WTC11 (cell line): ENCODE data around the gene NELL1.

Experiments used
- CREB1 ChIP-seq: sonication (generic); formaldehyde crosslinking; IDR thresholded peaks from 2 replicates; pipeline ENCODE4 v1.8.0; 2023; ENCODE audit warnings: mild to moderate bottlenecking, missing genetic modification reagents
- CREM ChIP-seq: sonication (generic); formaldehyde crosslinking; IDR thresholded peaks from 2 replicates; pipeline ENCODE4 v1.8.1; 2022; ENCODE audit warnings: mild to moderate bottlenecking, missing genetic modification reagents, moderate library complexity
- IRF1 ChIP-seq: sonication (generic); formaldehyde crosslinking; IDR thresholded peaks from 2 replicates; pipeline ENCODE4 v1.8.0; 2023; ENCODE audit warnings: missing genetic modification reagents
- JUN ChIP-seq: sonication (generic); formaldehyde crosslinking; IDR thresholded peaks from 2 replicates; pipeline ENCODE4 v1.8.0; 2023; ENCODE audit warnings: mild to moderate bottlenecking, missing genetic modification reagents
- SP1 ChIP-seq: sonication (generic); formaldehyde crosslinking; conservative IDR thresholded peaks from 2 replicates; pipeline ENCODE4 v1.8.1; 2022; ENCODE audit warnings: missing genetic modification reagents
- ZBTB21 ChIP-seq: sonication (generic); formaldehyde crosslinking; IDR thresholded peaks from 2 replicates; pipeline ENCODE4 v1.8.1; 2023; ENCODE audit warnings: mild to moderate bottlenecking, missing genetic modification reagents, borderline replicate concordance
- ZNF396 ChIP-seq: fragments of 250-450 bp; sonication (Bioruptor Pico); IDR thresholded peaks from 2 replicates; pipeline ENCODE4 v1.8.0; 2021; ENCODE audit warnings: mild to moderate bottlenecking, moderate library complexity, borderline replicate concordance
- TF ChIP-seq, protein P1 (sequence below): fragments of 200-600 bp; IDR thresholded peaks from 2 replicates; pipeline ENCODE4 v1.8.0; 2022; ENCODE audit warnings: antibody characterized with exemption
- TF ChIP-seq, protein P2 (sequence below): sonication (generic); formaldehyde crosslinking; IDR thresholded peaks from 2 replicates; pipeline ENCODE4 v1.8.0; 2022; ENCODE audit warnings: mild to moderate bottlenecking, missing genetic modification reagents
- TF ChIP-seq, protein P3 (sequence below): sonication (generic); formaldehyde crosslinking; IDR thresholded peaks from 2 replicates; pipeline ENCODE4 v1.8.0; 2022; ENCODE audit warnings: missing genetic modification reagents

GRCh38 chr11:20937826-20938225 lies 268.4 kb downstream of the NELL1 start:
- no peak for TF ChIP-seq ZNF396 (CRISPR knock-in tag)
- TF ChIP-seq, protein P1, sequence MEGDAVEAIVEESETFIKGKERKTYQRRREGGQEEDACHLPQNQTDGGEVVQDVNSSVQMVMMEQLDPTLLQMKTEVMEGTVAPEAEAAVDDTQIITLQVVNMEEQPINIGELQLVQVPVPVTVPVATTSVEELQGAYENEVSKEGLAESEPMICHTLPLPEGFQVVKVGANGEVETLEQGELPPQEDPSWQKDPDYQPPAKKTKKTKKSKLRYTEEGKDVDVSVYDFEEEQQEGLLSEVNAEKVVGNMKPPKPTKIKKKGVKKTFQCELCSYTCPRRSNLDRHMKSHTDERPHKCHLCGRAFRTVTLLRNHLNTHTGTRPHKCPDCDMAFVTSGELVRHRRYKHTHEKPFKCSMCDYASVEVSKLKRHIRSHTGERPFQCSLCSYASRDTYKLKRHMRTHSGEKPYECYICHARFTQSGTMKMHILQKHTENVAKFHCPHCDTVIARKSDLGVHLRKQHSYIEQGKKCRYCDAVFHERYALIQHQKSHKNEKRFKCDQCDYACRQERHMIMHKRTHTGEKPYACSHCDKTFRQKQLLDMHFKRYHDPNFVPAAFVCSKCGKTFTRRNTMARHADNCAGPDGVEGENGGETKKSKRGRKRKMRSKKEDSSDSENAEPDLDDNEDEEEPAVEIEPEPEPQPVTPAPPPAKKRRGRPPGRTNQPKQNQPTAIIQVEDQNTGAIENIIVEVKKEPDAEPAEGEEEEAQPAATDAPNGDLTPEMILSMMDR: no peak
- TF ChIP-seq, protein P2, sequence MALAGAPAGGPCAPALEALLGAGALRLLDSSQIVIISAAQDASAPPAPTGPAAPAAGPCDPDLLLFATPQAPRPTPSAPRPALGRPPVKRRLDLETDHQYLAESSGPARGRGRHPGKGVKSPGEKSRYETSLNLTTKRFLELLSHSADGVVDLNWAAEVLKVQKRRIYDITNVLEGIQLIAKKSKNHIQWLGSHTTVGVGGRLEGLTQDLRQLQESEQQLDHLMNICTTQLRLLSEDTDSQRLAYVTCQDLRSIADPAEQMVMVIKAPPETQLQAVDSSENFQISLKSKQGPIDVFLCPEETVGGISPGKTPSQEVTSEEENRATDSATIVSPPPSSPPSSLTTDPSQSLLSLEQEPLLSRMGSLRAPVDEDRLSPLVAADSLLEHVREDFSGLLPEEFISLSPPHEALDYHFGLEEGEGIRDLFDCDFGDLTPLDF (CRISPR knock-in tag): no peak
- no peak for TF ChIP-seq IRF1 (CRISPR knock-in tag)
- TF ChIP-seq CREB1: no peak
- TF ChIP-seq JUN (CRISPR knock-in tag): no peak
- no peak for TF ChIP-seq CREM (CRISPR knock-in tag)
- TF ChIP-seq SP1 (CRISPR knock-in tag): no peak
- TF ChIP-seq, protein P3, sequence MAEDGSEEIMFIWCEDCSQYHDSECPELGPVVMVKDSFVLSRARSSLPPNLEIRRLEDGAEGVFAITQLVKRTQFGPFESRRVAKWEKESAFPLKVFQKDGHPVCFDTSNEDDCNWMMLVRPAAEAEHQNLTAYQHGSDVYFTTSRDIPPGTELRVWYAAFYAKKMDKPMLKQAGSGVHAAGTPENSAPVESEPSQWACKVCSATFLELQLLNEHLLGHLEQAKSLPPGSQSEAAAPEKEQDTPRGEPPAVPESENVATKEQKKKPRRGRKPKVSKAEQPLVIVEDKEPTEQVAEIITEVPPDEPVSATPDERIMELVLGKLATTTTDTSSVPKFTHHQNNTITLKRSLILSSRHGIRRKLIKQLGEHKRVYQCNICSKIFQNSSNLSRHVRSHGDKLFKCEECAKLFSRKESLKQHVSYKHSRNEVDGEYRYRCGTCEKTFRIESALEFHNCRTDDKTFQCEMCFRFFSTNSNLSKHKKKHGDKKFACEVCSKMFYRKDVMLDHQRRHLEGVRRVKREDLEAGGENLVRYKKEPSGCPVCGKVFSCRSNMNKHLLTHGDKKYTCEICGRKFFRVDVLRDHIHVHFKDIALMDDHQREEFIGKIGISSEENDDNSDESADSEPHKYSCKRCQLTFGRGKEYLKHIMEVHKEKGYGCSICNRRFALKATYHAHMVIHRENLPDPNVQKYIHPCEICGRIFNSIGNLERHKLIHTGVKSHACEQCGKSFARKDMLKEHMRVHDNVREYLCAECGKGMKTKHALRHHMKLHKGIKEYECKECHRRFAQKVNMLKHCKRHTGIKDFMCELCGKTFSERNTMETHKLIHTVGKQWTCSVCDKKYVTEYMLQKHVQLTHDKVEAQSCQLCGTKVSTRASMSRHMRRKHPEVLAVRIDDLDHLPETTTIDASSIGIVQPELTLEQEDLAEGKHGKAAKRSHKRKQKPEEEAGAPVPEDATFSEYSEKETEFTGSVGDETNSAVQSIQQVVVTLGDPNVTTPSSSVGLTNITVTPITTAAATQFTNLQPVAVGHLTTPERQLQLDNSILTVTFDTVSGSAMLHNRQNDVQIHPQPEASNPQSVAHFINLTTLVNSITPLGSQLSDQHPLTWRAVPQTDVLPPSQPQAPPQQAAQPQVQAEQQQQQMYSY (CRISPR knock-in tag): no peak
- TF ChIP-seq ZBTB21: no peak
